Measurements from ENCODE around the gene CERS6. TPM values are rescaled to one million over a fixed set of nuclear protein-coding genes. Genes with fewer than 3 reads are reported as not detected.

The CERS6 gene
- total and polyA plus RNA-seq, 2 of the 8 experiments (the other 6 are each of a cell fraction or from before 2014, with no cell fraction given) = 6.8 to 28.2 TPM

DNA sequence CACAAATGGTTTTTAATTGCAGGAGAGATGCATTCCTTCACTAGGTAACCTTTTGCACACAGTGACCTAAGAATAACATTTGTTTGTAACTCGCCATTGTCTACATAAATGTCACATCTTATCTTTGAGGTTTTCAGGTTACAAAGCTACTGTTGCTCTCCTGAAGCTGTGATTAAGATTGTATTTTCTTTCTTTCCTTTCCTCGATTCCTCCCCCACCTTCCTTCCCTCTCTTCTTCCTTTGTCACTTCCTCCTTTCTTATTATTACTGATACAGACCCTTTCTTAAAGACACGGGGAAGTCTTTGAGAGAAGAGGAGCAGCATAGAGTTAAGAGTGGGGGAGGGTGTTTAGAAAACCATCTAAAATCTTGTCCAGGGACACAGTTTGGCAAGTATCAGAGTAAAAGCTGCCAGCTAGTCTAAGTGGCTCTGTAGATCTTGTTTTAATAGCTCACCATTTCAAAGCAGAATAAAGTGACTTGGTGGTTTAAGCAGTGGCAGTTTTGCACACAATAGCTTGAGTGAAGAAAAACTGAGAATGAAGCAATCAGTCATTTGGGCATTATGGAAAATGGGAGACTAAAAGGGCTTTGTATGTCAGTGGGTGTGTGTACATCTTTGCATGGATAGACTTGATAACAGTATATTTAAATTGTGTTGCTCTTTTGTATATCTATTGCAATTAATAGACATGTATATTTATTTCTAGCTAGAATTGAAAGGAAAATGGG, 10.9 kb downstream of the CERS6 start:
- Histone ChIP-seq H4K5ac (ENCODE audit: insufficient read length, low read depth, low read length) (no peak overlapping the region), H3K36me3 (ENCODE audit: control insufficient read depth in 2 of 4, insufficient read depth in 4 of 4, low read length in 3 of 4) (no peaks in the 10 kb centered on the region), H3K23me2 (ENCODE audit: low read depth, low read length) (no peaks in the 10 kb centered on the region; the same call in 1 of the 2 replicates), H2BK120ac (replicated peaks; ENCODE audit: low read depth, low read length) (no peak overlapping the region), H3K14ac (ENCODE audit: insufficient read length) (no peak overlapping the region), H3K56ac (replicated peaks; ENCODE audit: insufficient read length, low read depth, low read length) (no peak overlapping the region), H2BK12ac (ENCODE audit: low read depth, low read length) (no peak overlapping the region), H3K4me3 (ENCODE audit: extremely low read depth in 1 of 4, insufficient read depth in 2 of 4, low read depth in 3 of 4, low read length in 4 of 4) (no peak overlapping the region), H3K27me3 (replicated peaks in 1 of 4; ENCODE audit: control insufficient read depth in 3 of 4, extremely low read depth in 1 of 4, insufficient read depth in 3 of 4, low read length in 3 of 4) (no peaks in the 10 kb centered on the region), H3K9ac (replicated peaks in 1 of 4; ENCODE audit: extremely low read depth in 1 of 4, low read depth in 3 of 4, low read length in 3 of 4) (no peak overlapping the region), H4K91ac (replicated peaks; ENCODE audit: insufficient read length, low read length) (no peak overlapping the region), H3K27ac (ENCODE audit: low read depth, low read length) (no peak overlapping the region), H2BK5ac (ENCODE audit: low read depth, low read length) (no peak overlapping the region), H3K4me1 (replicated peaks in 1 of 4; ENCODE audit: control insufficient read depth in 3 of 4, insufficient read depth in 4 of 4, low read length in 3 of 4) (peaks cover 6 to 26% (median 14%) of the 10 kb centered on the region in 4 experiments; a peak in 6 of 7 replicates), H3K79me2 (ENCODE audit: control insufficient read depth in 1 of 2, insufficient read depth in 2 of 2, low read length in 2 of 2) (peaks cover 5 to 91% of the 10 kb centered on the region in 2 experiments), H3K23ac (ENCODE audit: insufficient read length) (no peak overlapping the region), H4K20me1 (replicated peaks in 1 of 2; ENCODE audit: control insufficient read depth in 1 of 2, insufficient read depth in 2 of 2, low read length in 2 of 2) (peaks cover 17 to 18% of the 10 kb centered on the region in 2 experiments), H2AFZ (ENCODE audit: low read length) (no peak overlapping the region), H3K18ac (ENCODE audit: extremely low read depth, low read length) (no peak overlapping the region), H3K9me3 (ENCODE audit: insufficient read depth in 2 of 2, low read depth in 1 of 2, low read length in 1 of 2) (no peaks in the 10 kb centered on the region), H2AK5ac (ENCODE audit: low read depth, low read length) (no peak overlapping the region), H2BK15ac (ENCODE audit: low read length) (no peak overlapping the region), H3K4me2 (ENCODE audit: insufficient read depth in 1 of 2, low read depth in 2 of 2, low read length in 2 of 2) (no peak overlapping the region), H3K79me1 (ENCODE audit: low read depth, low read length) (peaks cover 7% of the 10 kb centered on the region), H3K4ac (replicated peaks; ENCODE audit: insufficient read length, low read depth, low read length) (no peak overlapping the region), H2BK20ac (ENCODE audit: low read length) (no peak overlapping the region), H4K8ac (ENCODE audit: extremely low read depth, insufficient read depth, low read length) (no peak overlapping the region)
- no peak for TF ChIP-seq TAF7 (optimal IDR thresholded peaks at IDR 0.05; ENCODE audit: borderline replicate concordance, low read depth, low read length)
- no peak for TF ChIP-seq KDM4A (IDR thresholded peaks at IDR 0.05; ENCODE audit: low read depth, low read length, severe bottlenecking)
- TF ChIP-seq CEBPB (IDR thresholded peaks at IDR 0.05; ENCODE audit: low read depth, low read length) = no peak
- TF ChIP-seq, protein P1, sequence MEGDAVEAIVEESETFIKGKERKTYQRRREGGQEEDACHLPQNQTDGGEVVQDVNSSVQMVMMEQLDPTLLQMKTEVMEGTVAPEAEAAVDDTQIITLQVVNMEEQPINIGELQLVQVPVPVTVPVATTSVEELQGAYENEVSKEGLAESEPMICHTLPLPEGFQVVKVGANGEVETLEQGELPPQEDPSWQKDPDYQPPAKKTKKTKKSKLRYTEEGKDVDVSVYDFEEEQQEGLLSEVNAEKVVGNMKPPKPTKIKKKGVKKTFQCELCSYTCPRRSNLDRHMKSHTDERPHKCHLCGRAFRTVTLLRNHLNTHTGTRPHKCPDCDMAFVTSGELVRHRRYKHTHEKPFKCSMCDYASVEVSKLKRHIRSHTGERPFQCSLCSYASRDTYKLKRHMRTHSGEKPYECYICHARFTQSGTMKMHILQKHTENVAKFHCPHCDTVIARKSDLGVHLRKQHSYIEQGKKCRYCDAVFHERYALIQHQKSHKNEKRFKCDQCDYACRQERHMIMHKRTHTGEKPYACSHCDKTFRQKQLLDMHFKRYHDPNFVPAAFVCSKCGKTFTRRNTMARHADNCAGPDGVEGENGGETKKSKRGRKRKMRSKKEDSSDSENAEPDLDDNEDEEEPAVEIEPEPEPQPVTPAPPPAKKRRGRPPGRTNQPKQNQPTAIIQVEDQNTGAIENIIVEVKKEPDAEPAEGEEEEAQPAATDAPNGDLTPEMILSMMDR (IDR thresholded peaks at IDR 0.05; ENCODE audit: control extremely low read depth in 1 of 3, insufficient read depth in 1 of 3, low read depth in 1 of 3, low read length in 3 of 3) = no peak
- TF ChIP-seq HDAC2 (IDR thresholded peaks at IDR 0.05; ENCODE audit: borderline replicate concordance in 1 of 2, low read depth in 2 of 2, low read length in 2 of 2) = no peak
- ChIA-PET POLR2A (ENCODE audit: partially characterized antibody) (interaction anchor here (1.4 kb wide), 1 partner anchor 11 kb away, joined by 4 read pairs; the partner anchor contains the start of gene CERS6), CTCF (ENCODE audit: partially characterized antibody) (interaction anchor here (1.0 to 1.1 kb wide), 2 partner anchors 39 to 237 kb away, joined by 3 to 5 read pairs; no protein-coding TSS in a partner anchor)
- WGBS, 2 experiments (ENCODE audit: extremely low coverage in 1 of 2, insufficient coverage in 1 of 2, insufficient read length in 1 of 2, insufficient replicate concordance in 2 of 2, low coverage in 1 of 2, low lambda C conversion rate in 2 of 2, missing lambda C conversion rate in 1 of 2) = 59% methylated on average over 3 of the region's 3 CpGs; no CpG with 5 or more reads in 1 of the 2 experiments
- DNase-seq (ENCODE audit: low read depth in 1 of 2, low spot score in 2 of 2) (no peak), FAIRE-seq (no peak)
